ENCODE data around the gene SRC.

Gene SRC

DNA sequence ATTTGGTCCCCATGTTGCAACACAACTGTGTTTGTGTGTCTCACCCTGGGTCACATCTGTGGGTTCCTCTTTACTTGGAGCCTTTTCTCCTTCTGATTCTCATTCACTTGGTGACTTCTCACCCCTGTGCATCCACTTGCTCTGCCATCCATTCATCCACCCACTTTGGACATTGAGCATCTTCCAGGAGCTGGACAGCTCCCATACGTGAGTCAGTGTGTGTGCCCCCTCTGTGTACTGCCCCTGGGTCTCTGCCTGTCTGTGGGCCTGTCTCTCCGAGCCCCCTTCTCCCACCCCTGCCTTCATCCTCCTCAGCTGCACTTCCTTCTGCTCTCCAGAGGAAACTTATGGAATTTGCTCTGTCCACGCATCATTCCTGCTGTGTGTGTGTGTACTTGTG is 107.3 kb downstream of the SRC start:
- Histone ChIP-seq H3K9ac (ENCODE audit: low read depth, low read length) (no peak overlapping the region), H3K4me2 (ENCODE audit: low read length) (no peak overlapping the region), H3K36me3 (ENCODE audit: insufficient read depth, low read length) (no peaks in the 10 kb centered on the region), H3K4me3 (ENCODE audit: low read length) (no peak overlapping the region), H3K9me3 (replicated peaks; ENCODE audit: low read length) (peaks cover 8% of the 10 kb centered on the region), H3K4me1 (ENCODE audit: control insufficient read depth, insufficient read depth, low read length) (no peaks in the 10 kb centered on the region), H3K27me3 (ENCODE audit: control insufficient read depth, insufficient read depth, low read length) (peaks cover 34% of the 10 kb centered on the region)

GRCh38 chr20:37453836-37454235 is 107.9 kb downstream of the SRC start:
- H3K27me3 ChIP-seq (ENCODE audit: control insufficient read depth, insufficient read depth, low read length), result peaks cover 34% of the 10 kb centered on the region
- no peaks in the 10 kb centered on the region for H3K4me1 ChIP-seq (ENCODE audit: control insufficient read depth, insufficient read depth, low read length)
- H3K36me3 ChIP-seq (ENCODE audit: insufficient read depth, low read length), result no peaks in the 10 kb centered on the region
- peaks cover 12% of the 10 kb centered on the region for H3K9me3 ChIP-seq (replicated peaks; ENCODE audit: low read length)
- H3K9ac ChIP-seq (ENCODE audit: low read depth, low read length), result no peak overlapping the region
- H3K4me3 ChIP-seq (ENCODE audit: low read length), result no peak overlapping the region
- H3K4me2 ChIP-seq (ENCODE audit: low read length), result no peak overlapping the region

DNA sequence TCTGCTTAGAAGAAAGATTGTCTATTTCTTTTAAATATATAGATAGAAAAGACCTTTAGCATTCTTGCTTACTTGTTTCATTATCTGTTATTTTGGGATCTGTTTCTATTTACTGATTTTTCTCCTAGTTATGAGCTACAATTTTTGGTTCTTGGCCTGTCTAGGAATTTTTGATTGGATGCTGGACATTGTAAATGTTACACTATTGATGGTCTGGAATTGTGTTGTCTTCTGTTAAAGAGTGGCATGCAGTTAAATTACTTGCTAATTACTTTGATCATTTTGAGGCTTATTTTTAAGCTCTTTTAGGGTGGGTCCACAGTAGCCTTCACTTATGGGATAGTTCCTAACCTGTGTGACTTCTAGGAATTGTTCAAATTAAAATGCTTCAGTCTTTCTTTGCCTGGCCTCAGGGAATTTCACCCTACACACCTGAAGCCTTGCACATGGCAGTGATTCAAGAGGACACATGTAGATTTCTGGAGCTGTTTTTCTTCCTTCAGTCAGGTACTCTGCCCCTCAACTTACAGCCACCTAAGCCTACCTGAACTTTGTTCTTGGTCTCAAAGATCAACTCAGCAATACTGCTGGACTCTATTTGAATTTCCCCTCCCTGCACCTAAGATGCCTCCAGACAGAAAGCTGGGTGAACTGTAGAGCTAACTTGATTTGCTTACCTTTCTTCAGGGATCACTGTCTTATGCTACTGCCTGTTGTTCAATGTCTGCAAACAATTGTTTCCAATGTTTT is 108.9 kb downstream of the SRC start:
- Histone ChIP-seq H3K36me3 (ENCODE audit: insufficient read depth, low read length) (no peaks in the 10 kb centered on the region), H3K4me2 (ENCODE audit: low read length) (no peak overlapping the region), H3K27me3 (ENCODE audit: control insufficient read depth, insufficient read depth, low read length) (peaks cover 36% of the 10 kb centered on the region), H3K9me3 (replicated peaks; ENCODE audit: low read length) (peaks cover 12% of the 10 kb centered on the region), H3K4me1 (ENCODE audit: control insufficient read depth, insufficient read depth, low read length) (no peaks in the 10 kb centered on the region), H3K4me3 (ENCODE audit: low read length) (no peak overlapping the region), H3K9ac (ENCODE audit: low read depth, low read length) (no peak overlapping the region)

Measured in skeletal muscle satellite cell (primary cell).